Measurements from ENCODE around the gene CERK.

- TF ChIP-seq CTCF (IDR thresholded peaks at IDR 0.05) (no peak), POLR2AphosphoS5 (IDR thresholded peaks at IDR 0.05) (no peak)
Observed at GRCh38 chr22:46746620-46747019, 8.6 kb upstream of the CERK start.
